ENCODE measurements around the gene OGFOD3. TPM values are rescaled to one million over a fixed set of nuclear protein-coding genes. Genes with fewer than 3 reads are reported as not detected.

Gene OGFOD3
- 0.36 and 7.6 TPM in 2 replicates for polyA plus RNA-seq

GRCh38 chr17:82418001-82418986 lies at the start of gene OGFOD3, which contains the start of gene HEXD:
TSS of gene OGFOD3 (minus strand) at chr17:82418586. CDS start at chr17:82418485, 101 bp downstream.
TSS of gene HEXD (plus strand) at chr17:82418347. CDS start at chr17:82419800, 1,453 bp downstream.

DNA sequence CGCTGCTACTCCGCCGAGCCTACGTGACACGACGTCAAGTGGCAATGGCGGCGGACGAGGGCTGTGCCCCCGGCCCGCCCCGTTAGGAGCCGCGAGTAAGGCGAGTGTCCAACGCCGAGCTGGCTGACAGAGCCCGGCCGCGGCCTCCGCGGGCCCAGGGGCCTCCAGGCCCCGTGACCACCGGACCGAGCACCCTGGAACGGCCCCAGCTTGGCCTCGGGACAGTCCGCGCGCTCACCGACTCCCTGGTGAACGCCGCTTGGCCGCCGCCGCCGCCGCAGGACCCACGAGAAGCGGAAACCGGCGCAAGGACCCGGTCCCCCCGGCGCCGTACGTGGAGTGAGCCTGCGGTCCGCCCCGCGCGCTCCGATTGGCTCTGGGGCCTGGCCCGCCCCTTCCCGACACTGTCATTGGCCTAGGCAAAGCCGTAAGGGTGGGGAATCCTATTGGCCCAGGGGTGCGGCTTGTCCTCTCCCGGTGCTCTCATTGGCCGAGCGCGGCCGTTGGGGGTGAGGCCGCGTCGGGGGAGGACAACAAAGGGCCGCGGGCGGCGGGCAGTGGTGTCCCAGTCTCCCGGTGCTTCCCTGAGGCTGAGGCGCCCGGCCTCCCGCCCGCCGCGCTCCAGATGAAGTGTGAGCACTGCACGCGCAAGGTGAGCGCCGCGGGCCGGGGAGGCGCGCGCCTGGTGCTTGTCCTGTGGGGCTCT lies 39.9 kb upstream of the OGFOD3 start, which contains the start of gene NARF:
TSS of gene NARF (plus strand) at position 563 of the 706 bp plus-strand sequence. CDS start at position 626, 63 bp downstream.

DNA sequence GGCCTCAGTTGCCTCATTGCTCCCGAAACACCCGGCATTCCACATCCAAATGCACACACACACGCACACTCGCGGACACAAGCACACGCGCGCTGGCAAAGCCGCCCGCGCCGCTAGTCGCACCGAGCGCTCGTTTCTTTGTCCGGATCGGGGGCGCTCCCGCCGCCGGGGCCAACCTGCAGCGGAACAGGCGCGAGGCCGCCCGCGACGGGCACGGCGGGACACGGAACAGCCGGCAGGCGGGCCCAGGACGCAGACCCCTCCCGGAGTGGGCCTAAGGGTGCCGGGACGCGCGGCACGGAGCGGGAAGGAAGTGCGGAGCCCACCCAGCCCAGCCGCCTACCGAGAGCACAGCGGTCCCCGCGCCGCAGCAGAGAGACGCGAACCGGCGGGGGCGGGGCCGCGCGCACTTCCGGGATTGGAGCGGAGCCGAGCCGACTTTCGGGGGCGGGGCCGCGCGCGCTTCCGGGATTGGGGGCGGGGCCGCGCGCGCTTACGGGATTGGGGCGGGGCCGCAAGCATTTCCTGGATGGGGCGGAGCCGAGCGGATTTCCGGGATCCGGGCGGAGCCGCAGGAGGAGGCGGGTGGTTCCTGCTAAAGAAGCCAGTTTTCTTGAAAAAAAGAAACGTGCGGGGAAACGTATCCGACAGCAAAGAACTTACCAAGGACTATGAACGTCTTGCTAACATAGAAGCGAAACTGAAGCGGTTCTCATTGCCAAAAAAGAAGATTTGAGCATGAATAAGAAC lies 32.1 kb upstream of the OGFOD3 start, which contains the start of gene CYBC1:
TSS of gene CYBC1 (minus strand) at position 396 of the 750 bp plus-strand sequence. CDS start 1,498 bp downstream, outside the sequence.

DNA sequence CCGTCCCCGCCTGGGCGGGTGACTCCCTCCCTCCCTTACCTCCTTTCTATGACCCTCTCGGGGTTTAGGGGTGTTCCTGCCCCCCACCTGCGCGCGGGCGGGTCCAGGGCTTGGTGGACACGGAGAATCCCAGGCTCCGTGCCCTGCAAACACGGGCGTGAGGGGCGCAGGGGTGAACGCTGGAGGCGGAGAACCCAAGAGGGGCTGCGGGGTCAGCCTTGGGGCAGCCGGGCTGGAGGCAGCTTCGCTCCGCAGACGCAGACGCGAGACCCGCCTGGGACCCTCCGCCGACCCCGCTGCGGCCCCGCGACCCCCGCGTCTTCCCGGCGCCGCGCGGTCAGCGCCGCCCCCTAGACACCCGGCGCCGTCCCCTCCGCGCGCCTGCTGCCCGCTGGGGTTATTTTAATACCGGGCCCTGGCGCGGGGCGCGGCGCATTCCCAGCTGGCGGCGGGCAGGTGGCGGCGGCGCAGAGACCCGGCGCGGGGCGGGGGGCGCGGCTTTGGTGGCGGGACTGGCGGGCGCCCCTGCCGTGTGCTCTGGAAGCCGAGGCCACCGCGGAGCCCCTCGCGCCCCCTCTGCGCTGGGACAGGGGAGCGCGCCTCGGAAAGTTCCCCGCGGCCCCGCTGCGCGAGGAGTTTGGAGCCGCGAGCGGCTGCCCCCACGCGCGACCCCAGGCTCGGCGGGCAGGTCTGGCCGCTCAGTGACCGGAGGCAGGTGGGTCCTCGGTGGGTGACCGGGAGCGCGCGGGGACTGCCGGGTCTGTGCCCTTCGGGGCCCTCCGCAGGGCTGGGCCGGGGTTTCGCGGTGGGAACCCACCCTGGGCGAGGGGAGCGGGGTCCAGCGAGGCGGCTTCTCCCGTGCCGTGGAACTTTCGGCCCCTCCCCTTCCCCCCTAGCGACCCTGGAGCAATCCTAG lies 46.8 kb downstream of the OGFOD3 start, which contains the start of gene UTS2R:
TSS of gene UTS2R (plus strand) at position 433 of the 916 bp plus-strand sequence. CDS start 2,560 bp downstream, outside the sequence.

DNA sequence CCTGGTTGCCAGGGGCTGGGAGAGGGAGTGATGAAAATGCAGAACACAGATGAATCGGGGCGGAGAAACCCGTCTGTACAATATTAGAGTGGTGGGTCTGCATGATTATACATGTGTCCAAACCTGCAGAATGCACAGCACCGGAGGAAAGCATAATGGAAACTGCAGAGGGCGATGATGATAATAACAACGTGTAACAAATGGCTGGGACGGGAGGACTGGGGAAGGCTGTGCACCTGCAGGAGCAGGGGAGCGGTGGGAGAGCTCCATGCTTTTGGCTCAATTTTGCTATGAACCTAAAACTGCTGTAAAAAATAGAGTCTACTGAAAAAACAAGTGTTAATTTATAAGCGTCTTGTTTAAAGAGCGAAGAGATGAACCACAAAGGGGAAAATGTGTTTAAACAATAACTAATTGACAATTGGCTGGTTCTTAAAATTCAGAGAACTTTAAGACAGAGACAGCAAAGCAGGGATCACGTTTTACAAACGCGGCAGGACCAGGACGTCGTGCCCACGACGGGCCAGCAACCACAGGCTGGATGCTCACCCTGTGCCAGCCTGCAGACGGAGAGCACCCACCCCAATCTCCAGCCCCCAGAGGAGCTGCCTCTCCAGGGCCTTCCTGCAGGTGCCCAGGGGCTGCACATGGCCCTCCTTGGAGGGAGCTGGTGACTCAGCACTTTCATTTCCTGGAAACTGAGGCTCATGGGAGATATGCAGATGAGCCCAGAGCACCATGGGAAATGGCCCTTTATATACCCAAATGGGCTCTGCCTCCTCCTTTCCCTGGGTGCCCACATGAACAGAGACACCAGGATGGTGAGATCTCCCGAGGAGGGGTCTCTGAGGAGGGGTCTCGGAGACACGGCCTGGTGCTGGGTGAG lies 59.7 kb downstream of the OGFOD3 start, which contains the start of gene TEX19:
TSS of gene TEX19 (plus strand) at position 783 of the 886 bp plus-strand sequence. CDS start 2,904 bp downstream, outside the sequence.

Other genes starting within 250 kb of the OGFOD3 start
- 2.7 and 4.0 TPM in 2 replicates for gene CCDC57, start 205.7 kb downstream of the OGFOD3 start, polyA plus RNA-seq
- 0.31 TPM in 1 of 2 replicates, not detected in the other for gene SLC16A3, start 189.5 kb downstream of the OGFOD3 start, polyA plus RNA-seq
- gene CSNK1D, start 144.9 kb downstream of the OGFOD3 start, polyA plus RNA-seq, result 12.2 and 17.3 TPM in 2 replicates
- gene CD7, start 101.0 kb downstream of the OGFOD3 start, polyA plus RNA-seq, result not detected in 2 replicates
- not detected in 2 replicates for gene SECTM1, start 84.8 kb downstream of the OGFOD3 start, polyA plus RNA-seq
- gene TEX19, start 59.3 kb downstream of the OGFOD3 start, polyA plus RNA-seq, result not detected in 2 replicates
- not detected in 2 replicates for gene UTS2R, start 46.8 kb downstream of the OGFOD3 start, polyA plus RNA-seq
- gene HEXD, start 239 bp downstream of the OGFOD3 start, polyA plus RNA-seq, result 2.0 and 3.7 TPM in 2 replicates
- gene CYBC1, start 32.2 kb upstream of the OGFOD3 start, polyA plus RNA-seq, result 4.6 and 7.0 TPM in 2 replicates
- 42.2 and 47.7 TPM in 2 replicates for gene NARF, start 40.2 kb upstream of the OGFOD3 start, polyA plus RNA-seq
- gene FOXK2, start 101.1 kb upstream of the OGFOD3 start, polyA plus RNA-seq, result 13.8 and 15.0 TPM in 2 replicates
- 9.6 and 12.0 TPM in 2 replicates for gene WDR45B, start 229.9 kb upstream of the OGFOD3 start, polyA plus RNA-seq